SK-N-SH treated with all-trans-retinoic acid at 6 μM for 48 hours (cell line): ENCODE data around the gene CACNA1C.

Experiments used
- ATAC-seq: fragments of 200-7000 bp; cut with Tn5 transposase; 3 replicates; pipeline ENCODE4 v1.9.1; 2020; ENCODE audit warnings: mild to moderate bottlenecking, moderate library complexity
- ARNTL ChIP-seq: fragments of 450-650 bp; formaldehyde crosslinking; IDR thresholded peaks from 2 replicates; pipeline ENCODE4 v1.5.0; 2020; ENCODE audit warnings: low read depth, mild to moderate bottlenecking, moderate library complexity, borderline replicate concordance
- BACH2 ChIP-seq: fragments of 250-450 bp; sonication (Bioruptor Pico); IDR thresholded peaks from 2 replicates; pipeline ENCODE4 v1.9.0; 2021; ENCODE audit warnings: mild to moderate bottlenecking, borderline replicate concordance
- CSDC2 ChIP-seq: fragments of 250-450 bp; sonication (Bioruptor Pico); IDR thresholded peaks from 2 replicates; pipeline ENCODE4 v1.5.0; 2020; ENCODE audit warnings: mild to moderate bottlenecking, moderate library complexity
- ESRRG ChIP-seq: fragments of 250-450 bp; sonication (Bioruptor Pico); IDR thresholded peaks from 2 replicates; pipeline ENCODE4 v1.6.1; 2021; ENCODE audit warnings: mild to moderate bottlenecking
- ISL1 ChIP-seq: fragments of 250-450 bp; sonication (Bioruptor Pico); IDR thresholded peaks from 2 replicates; pipeline ENCODE4 v2.1.2; 2022; ENCODE audit warnings: mild to moderate bottlenecking, moderate library complexity
- OSR1 ChIP-seq: fragments of 250-450 bp; sonication (Bioruptor Pico); IDR thresholded peaks from 2 replicates; pipeline ENCODE4 v1.8.0; 2022; ENCODE audit warnings: moderate library complexity, mild to moderate bottlenecking, inconsistent platforms
- PPARA ChIP-seq: fragments of 250-450 bp; sonication (Bioruptor Pico); IDR thresholded peaks from 2 replicates; pipeline ENCODE4 v1.5.0; 2020; ENCODE audit warnings: mild to moderate bottlenecking, borderline replicate concordance
- RARB ChIP-seq: fragments of 250-450 bp; sonication (Bioruptor Pico); IDR thresholded peaks from 2 replicates; pipeline ENCODE4 v1.8.0; 2021; ENCODE audit warnings: mild to moderate bottlenecking, moderate library complexity
- SNAI2 ChIP-seq: fragments of 250-450 bp; sonication (Bioruptor Pico); IDR thresholded peaks from 2 replicates; pipeline ENCODE4 v1.5.0; 2020; ENCODE audit warnings: mild to moderate bottlenecking, moderate library complexity
- TCF4 ChIP-seq: fragments of 250-450 bp; sonication (Bioruptor Pico); IDR thresholded peaks from 2 replicates; pipeline ENCODE4 v1.8.0; 2021; ENCODE audit warnings: mild to moderate bottlenecking, moderate library complexity, borderline replicate concordance
- TOX ChIP-seq: fragments of 250-450 bp; sonication (Bioruptor Pico); IDR thresholded peaks from 2 replicates; pipeline ENCODE4 v1.8.0; 2021; ENCODE audit warnings: mild to moderate bottlenecking, moderate library complexity, borderline replicate concordance
- ZC3H10 ChIP-seq: fragments of 250-450 bp; sonication (Bioruptor Pico); IDR thresholded peaks from 2 replicates; pipeline ENCODE4 v1.5.1; 2021; ENCODE audit warnings: mild to moderate bottlenecking, moderate library complexity
- ZFP3 ChIP-seq: fragments of 250-450 bp; sonication (Bioruptor Pico); IDR thresholded peaks from 2 replicates; pipeline ENCODE4 v1.5.0; 2020; ENCODE audit warnings: mild to moderate bottlenecking, moderate library complexity
- ZFP30 ChIP-seq: fragments of 450-650 bp; formaldehyde crosslinking; IDR thresholded peaks from 2 replicates; pipeline ENCODE4 v1.5.0; 2022; ENCODE audit warnings: mild to moderate bottlenecking, moderate library complexity
- ZNF565 ChIP-seq: fragments of 450-650 bp; formaldehyde crosslinking; conservative IDR thresholded peaks from 2 replicates; pipeline ENCODE4 v1.5.0; 2020; ENCODE audit warnings: low read depth, mild to moderate bottlenecking, moderate library complexity
- ZNF70 ChIP-seq: fragments of 450-650 bp; formaldehyde crosslinking; IDR thresholded peaks from 2 replicates; pipeline ENCODE4 v1.5.0; 2020; ENCODE audit warnings: mild to moderate bottlenecking, moderate library complexity
- ZNF8 ChIP-seq: fragments of 450-650 bp; formaldehyde crosslinking; IDR thresholded peaks from 2 replicates; pipeline ENCODE4 v1.5.0; 2020; ENCODE audit warnings: mild to moderate bottlenecking, moderate library complexity
- TF ChIP-seq, protein P1 (sequence below): fragments of 250-450 bp; sonication (Bioruptor Pico); IDR thresholded peaks from 2 replicates; pipeline ENCODE4 v1.5.1; 2021; ENCODE audit warnings: mild to moderate bottlenecking, moderate library complexity
- TF ChIP-seq, protein P2 (sequence below): fragments of 250-450 bp; sonication (Bioruptor Pico); IDR thresholded peaks from 2 replicates; pipeline ENCODE4 v1.5.1; 2020; ENCODE audit warnings: low read depth, mild to moderate bottlenecking, moderate library complexity
- TF ChIP-seq, protein P3 (sequence below): fragments of 250-450 bp; sonication (Bioruptor Pico); IDR thresholded peaks from 2 replicates; pipeline ENCODE4 v1.8.0; 2020; ENCODE audit warnings: mild to moderate bottlenecking, moderate library complexity, borderline replicate concordance
- TF ChIP-seq, protein P4 (sequence below): fragments of 250-450 bp; sonication (Bioruptor Pico); IDR thresholded peaks from 2 replicates; pipeline ENCODE4 v1.5.0; 2020; ENCODE audit warnings: mild to moderate bottlenecking, moderate library complexity

CACNA1C gene

DNA sequence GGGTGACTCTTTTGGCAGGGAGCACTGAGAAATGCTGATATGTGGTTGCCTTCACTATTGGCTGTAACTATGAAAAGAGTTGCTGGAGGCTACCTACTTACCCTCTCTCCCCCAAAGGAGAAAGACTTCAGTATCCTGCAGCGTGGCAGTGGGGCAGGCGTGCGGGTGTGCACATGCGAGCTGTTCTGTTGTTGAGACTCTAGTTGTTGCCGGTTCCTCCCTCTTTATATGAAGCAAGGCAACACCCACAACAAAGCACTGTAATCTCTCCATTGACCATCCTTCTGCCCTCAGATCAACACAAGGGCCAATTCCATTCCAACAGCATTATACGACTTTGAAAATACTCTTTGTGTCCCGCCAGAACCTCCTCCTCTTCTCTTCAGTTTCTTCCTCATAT is 259.4 kb downstream of the CACNA1C start:
- no peak for ATAC-seq
- TF ChIP-seq ZNF8 (CRISPR knock-in tag) = no peak
- no peak for TF ChIP-seq TOX
- no peak for TF ChIP-seq ARNTL
- no peak for TF ChIP-seq BACH2
- TF ChIP-seq CSDC2 (CRISPR knock-in tag) = no peak
- no peak for TF ChIP-seq ZC3H10 (CRISPR knock-in tag)
- TF ChIP-seq, protein P1, sequence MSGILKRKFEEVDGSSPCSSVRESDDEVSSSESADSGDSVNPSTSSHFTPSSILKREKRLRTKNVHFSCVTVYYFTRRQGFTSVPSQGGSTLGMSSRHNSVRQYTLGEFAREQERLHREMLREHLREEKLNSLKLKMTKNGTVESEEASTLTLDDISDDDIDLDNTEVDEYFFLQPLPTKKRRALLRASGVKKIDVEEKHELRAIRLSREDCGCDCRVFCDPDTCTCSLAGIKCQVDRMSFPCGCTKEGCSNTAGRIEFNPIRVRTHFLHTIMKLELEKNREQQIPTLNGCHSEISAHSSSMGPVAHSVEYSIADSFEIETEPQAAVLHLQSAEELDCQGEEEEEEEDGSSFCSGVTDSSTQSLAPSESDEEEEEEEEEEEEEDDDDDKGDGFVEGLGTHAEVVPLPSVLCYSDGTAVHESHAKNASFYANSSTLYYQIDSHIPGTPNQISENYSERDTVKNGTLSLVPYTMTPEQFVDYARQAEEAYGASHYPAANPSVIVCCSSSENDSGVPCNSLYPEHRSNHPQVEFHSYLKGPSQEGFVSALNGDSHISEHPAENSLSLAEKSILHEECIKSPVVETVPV (CRISPR knock-in tag) = no peak
- TF ChIP-seq, protein P2, sequence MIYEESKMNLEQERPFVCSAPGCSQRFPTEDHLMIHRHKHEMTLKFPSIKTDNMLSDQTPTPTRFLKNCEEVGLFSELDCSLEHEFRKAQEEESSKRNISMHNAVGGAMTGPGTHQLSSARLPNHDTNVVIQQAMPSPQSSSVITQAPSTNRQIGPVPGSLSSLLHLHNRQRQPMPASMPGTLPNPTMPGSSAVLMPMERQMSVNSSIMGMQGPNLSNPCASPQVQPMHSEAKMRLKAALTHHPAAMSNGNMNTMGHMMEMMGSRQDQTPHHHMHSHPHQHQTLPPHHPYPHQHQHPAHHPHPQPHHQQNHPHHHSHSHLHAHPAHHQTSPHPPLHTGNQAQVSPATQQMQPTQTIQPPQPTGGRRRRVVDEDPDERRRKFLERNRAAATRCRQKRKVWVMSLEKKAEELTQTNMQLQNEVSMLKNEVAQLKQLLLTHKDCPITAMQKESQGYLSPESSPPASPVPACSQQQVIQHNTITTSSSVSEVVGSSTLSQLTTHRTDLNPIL (CRISPR knock-in tag) = no peak
- no peak for TF ChIP-seq ESRRG (CRISPR knock-in tag)
- no peak for TF ChIP-seq SNAI2 (CRISPR knock-in tag)
- TF ChIP-seq, protein P3, sequence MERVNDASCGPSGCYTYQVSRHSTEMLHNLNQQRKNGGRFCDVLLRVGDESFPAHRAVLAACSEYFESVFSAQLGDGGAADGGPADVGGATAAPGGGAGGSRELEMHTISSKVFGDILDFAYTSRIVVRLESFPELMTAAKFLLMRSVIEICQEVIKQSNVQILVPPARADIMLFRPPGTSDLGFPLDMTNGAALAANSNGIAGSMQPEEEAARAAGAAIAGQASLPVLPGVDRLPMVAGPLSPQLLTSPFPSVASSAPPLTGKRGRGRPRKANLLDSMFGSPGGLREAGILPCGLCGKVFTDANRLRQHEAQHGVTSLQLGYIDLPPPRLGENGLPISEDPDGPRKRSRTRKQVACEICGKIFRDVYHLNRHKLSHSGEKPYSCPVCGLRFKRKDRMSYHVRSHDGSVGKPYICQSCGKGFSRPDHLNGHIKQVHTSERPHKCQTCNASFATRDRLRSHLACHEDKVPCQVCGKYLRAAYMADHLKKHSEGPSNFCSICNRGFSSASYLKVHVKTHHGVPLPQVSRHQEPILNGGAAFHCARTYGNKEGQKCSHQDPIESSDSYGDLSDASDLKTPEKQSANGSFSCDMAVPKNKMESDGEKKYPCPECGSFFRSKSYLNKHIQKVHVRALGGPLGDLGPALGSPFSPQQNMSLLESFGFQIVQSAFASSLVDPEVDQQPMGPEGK (CRISPR knock-in tag) = no peak
- no peak for TF ChIP-seq TCF4 (CRISPR knock-in tag)
- no peak for TF ChIP-seq RARB
- no peak for TF ChIP-seq ZNF70

DNA sequence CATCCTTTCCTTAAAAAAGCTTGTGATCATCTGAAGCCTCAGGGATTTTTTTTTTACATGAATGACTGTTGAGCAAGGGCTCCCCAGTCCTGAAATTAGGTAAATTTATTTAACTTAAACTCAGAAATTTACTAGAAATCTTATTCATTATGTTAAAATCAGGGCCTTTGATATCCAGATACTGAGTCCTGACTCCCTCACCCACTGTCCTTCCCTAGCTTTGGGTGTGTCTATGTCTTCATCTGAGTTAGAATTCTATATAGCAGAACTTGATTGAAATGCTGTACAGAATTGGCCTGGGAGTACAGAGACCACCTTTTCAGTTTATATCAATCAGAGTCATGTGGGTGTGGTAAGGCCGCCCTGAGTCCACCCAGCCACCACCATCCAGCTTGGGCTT is 260.0 kb downstream of the CACNA1C start:
- ATAC-seq = no peak
- TF ChIP-seq ZC3H10 (CRISPR knock-in tag) (no peak), TCF4 (CRISPR knock-in tag) (no peak), ZNF565 (CRISPR knock-in tag) (no peak), PPARA (CRISPR knock-in tag) (no peak), ISL1 (no peak), ZFP3 (CRISPR knock-in tag) (no peak), OSR1 (CRISPR knock-in tag) (no peak), CSDC2 (CRISPR knock-in tag) (no peak), ZFP30 (CRISPR knock-in tag) (no peak), TOX (no peak), ZNF70 (no peak), SNAI2 (CRISPR knock-in tag) (no peak), ESRRG (CRISPR knock-in tag) (no peak), ZNF8 (CRISPR knock-in tag) (no peak), BACH2 (no peak)
- TF ChIP-seq, protein P4, sequence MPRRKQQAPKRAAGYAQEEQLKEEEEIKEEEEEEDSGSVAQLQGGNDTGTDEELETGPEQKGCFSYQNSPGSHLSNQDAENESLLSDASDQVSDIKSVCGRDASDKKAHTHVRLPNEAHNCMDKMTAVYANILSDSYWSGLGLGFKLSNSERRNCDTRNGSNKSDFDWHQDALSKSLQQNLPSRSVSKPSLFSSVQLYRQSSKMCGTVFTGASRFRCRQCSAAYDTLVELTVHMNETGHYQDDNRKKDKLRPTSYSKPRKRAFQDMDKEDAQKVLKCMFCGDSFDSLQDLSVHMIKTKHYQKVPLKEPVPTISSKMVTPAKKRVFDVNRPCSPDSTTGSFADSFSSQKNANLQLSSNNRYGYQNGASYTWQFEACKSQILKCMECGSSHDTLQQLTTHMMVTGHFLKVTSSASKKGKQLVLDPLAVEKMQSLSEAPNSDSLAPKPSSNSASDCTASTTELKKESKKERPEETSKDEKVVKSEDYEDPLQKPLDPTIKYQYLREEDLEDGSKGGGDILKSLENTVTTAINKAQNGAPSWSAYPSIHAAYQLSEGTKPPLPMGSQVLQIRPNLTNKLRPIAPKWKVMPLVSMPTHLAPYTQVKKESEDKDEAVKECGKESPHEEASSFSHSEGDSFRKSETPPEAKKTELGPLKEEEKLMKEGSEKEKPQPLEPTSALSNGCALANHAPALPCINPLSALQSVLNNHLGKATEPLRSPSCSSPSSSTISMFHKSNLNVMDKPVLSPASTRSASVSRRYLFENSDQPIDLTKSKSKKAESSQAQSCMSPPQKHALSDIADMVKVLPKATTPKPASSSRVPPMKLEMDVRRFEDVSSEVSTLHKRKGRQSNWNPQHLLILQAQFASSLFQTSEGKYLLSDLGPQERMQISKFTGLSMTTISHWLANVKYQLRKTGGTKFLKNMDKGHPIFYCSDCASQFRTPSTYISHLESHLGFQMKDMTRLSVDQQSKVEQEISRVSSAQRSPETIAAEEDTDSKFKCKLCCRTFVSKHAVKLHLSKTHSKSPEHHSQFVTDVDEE = no peak
- TF ChIP-seq, protein P1 (CRISPR knock-in tag) = no peak
- TF ChIP-seq, protein P2 (CRISPR knock-in tag) = no peak
- TF ChIP-seq, protein P3 (CRISPR knock-in tag) = no peak
